ENCODE data around the gene OR6N2. TPM values are rescaled to one million over a fixed set of nuclear protein-coding genes. Genes with fewer than 3 reads are reported as not detected.
A peak's percentile ranks its signal among the peaks of the same experiment; 100 is the strongest.

Gene OR6N2
- total and polyA plus RNA-seq, 9 of the 15 experiments (the other 6 are each of a cell fraction or from before 2014, with no cell fraction given) = not detected

DNA sequence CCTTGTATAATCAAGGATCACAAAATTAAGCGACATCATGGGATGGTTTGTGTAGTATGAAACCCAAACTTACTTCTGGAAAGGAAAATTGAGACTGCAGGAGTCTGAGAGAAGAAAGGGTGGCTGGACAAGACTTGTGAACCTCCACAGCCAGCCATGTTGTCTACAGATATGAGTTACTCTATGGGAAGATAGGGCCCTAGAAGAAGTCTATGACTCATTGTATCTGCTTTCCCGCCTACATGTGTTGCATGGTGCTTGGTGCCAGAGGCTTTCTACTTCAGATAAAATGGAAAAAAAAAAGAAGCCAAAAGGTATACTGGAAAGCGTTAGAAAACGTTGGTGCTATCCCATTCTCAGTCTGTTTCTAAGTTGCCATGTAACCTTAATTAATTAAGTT is 18.7 kb upstream of the OR6N2 start (continued):
- TF ChIP-seq, protein P1, sequence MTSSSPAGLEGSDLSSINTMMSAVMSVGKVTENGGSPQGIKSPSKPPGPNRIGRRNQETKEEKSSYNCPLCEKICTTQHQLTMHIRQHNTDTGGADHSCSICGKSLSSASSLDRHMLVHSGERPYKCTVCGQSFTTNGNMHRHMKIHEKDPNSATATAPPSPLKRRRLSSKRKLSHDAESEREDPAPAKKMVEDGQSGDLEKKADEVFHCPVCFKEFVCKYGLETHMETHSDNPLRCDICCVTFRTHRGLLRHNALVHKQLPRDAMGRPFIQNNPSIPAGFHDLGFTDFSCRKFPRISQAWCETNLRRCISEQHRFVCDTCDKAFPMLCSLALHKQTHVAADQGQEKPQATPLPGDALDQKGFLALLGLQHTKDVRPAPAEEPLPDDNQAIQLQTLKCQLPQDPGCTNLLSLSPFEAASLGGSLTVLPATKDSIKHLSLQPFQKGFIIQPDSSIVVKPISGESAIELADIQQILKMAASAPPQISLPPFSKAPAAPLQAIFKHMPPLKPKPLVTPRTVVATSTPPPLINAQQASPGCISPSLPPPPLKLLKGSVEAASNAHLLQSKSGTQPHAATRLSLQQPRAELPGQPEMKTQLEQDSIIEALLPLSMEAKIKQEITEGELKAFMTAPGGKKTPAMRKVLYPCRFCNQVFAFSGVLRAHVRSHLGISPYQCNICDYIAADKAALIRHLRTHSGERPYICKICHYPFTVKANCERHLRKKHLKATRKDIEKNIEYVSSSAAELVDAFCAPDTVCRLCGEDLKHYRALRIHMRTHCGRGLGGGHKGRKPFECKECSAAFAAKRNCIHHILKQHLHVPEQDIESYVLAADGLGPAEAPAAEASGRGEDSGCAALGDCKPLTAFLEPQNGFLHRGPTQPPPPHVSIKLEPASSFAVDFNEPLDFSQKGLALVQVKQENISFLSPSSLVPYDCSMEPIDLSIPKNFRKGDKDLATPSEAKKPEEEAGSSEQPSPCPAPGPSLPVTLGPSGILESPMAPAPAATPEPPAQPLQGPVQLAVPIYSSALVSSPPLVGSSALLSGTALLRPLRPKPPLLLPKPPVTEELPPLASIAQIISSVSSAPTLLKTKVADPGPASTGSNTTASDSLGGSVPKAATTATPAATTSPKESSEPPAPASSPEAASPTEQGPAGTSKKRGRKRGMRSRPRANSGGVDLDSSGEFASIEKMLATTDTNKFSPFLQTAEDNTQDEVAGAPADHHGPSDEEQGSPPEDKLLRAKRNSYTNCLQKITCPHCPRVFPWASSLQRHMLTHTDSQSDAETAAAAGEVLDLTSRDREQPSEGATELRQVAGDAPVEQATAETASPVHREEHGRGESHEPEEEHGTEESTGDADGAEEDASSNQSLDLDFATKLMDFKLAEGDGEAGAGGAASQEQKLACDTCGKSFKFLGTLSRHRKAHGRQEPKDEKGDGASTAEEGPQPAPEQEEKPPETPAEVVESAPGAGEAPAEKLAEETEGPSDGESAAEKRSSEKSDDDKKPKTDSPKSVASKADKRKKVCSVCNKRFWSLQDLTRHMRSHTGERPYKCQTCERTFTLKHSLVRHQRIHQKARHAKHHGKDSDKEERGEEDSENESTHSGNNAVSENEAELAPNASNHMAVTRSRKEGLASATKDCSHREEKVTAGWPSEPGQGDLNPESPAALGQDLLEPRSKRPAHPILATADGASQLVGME (CRISPR knock-in tag; IDR thresholded peaks at IDR 0.05) = no peak
- TF ChIP-seq TRIM24 (IDR thresholded peaks at IDR 0.05) = peak; percentile 60 to 66; a peak in 3 of 4 replicates
- TF ChIP-seq RB1 (IDR thresholded peaks at IDR 0.05; ENCODE audit: low read depth) = peak; percentile 30; the same call in 1 of the 2 replicates
- TF ChIP-seq ZNF77 (CRISPR knock-in tag; IDR thresholded peaks at IDR 0.05) = no peak
- peak; percentile 75 for TF ChIP-seq L3MBTL2 (IDR thresholded peaks at IDR 0.05)
- no peak for TF ChIP-seq ZEB2 (IDR thresholded peaks at IDR 0.05)
- TF ChIP-seq MTA2 (IDR thresholded peaks at IDR 0.05; ENCODE audit: low read depth) = no peak
- no peak for TF ChIP-seq ZNF586 (CRISPR knock-in tag; conservative IDR thresholded peaks at IDR 0.05)
- TF ChIP-seq, protein P2, sequence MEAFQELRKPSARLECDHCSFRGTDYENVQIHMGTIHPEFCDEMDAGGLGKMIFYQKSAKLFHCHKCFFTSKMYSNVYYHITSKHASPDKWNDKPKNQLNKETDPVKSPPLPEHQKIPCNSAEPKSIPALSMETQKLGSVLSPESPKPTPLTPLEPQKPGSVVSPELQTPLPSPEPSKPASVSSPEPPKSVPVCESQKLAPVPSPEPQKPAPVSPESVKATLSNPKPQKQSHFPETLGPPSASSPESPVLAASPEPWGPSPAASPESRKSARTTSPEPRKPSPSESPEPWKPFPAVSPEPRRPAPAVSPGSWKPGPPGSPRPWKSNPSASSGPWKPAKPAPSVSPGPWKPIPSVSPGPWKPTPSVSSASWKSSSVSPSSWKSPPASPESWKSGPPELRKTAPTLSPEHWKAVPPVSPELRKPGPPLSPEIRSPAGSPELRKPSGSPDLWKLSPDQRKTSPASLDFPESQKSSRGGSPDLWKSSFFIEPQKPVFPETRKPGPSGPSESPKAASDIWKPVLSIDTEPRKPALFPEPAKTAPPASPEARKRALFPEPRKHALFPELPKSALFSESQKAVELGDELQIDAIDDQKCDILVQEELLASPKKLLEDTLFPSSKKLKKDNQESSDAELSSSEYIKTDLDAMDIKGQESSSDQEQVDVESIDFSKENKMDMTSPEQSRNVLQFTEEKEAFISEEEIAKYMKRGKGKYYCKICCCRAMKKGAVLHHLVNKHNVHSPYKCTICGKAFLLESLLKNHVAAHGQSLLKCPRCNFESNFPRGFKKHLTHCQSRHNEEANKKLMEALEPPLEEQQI (IDR thresholded peaks at IDR 0.05) = peak; percentile 43; the same call in 1 of the 2 replicates
- TF ChIP-seq EWSR1 (IDR thresholded peaks at IDR 0.05; ENCODE audit: borderline replicate concordance, low read depth, partially characterized antibody) = no peak
- no peak for TF ChIP-seq GTF2F1 (IDR thresholded peaks at IDR 0.05; ENCODE audit: low read depth, low read length)
- no peak for TF ChIP-seq HCFC1 (IDR thresholded peaks at IDR 0.05; ENCODE audit: low read depth, low read length)
- TF ChIP-seq, protein P3, sequence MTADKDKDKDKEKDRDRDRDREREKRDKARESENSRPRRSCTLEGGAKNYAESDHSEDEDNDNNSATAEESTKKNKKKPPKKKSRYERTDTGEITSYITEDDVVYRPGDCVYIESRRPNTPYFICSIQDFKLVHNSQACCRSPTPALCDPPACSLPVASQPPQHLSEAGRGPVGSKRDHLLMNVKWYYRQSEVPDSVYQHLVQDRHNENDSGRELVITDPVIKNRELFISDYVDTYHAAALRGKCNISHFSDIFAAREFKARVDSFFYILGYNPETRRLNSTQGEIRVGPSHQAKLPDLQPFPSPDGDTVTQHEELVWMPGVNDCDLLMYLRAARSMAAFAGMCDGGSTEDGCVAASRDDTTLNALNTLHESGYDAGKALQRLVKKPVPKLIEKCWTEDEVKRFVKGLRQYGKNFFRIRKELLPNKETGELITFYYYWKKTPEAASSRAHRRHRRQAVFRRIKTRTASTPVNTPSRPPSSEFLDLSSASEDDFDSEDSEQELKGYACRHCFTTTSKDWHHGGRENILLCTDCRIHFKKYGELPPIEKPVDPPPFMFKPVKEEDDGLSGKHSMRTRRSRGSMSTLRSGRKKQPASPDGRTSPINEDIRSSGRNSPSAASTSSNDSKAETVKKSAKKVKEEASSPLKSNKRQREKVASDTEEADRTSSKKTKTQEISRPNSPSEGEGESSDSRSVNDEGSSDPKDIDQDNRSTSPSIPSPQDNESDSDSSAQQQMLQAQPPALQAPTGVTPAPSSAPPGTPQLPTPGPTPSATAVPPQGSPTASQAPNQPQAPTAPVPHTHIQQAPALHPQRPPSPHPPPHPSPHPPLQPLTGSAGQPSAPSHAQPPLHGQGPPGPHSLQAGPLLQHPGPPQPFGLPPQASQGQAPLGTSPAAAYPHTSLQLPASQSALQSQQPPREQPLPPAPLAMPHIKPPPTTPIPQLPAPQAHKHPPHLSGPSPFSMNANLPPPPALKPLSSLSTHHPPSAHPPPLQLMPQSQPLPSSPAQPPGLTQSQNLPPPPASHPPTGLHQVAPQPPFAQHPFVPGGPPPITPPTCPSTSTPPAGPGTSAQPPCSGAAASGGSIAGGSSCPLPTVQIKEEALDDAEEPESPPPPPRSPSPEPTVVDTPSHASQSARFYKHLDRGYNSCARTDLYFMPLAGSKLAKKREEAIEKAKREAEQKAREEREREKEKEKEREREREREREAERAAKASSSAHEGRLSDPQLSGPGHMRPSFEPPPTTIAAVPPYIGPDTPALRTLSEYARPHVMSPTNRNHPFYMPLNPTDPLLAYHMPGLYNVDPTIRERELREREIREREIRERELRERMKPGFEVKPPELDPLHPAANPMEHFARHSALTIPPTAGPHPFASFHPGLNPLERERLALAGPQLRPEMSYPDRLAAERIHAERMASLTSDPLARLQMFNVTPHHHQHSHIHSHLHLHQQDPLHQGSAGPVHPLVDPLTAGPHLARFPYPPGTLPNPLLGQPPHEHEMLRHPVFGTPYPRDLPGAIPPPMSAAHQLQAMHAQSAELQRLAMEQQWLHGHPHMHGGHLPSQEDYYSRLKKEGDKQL (CRISPR knock-in tag; IDR thresholded peaks at IDR 0.05; ENCODE audit: borderline replicate concordance) = no peak
- TF ChIP-seq ATF7 (IDR thresholded peaks at IDR 0.05) = peak; percentile 31; the same call in 1 of the 2 replicates
- no peak for TF ChIP-seq MTF1 (CRISPR knock-in tag; IDR thresholded peaks at IDR 0.05; ENCODE audit: borderline replicate concordance)

All from K562 (cell line).